Fibroblast of mammary gland (primary cell): ENCODE data around the gene CYP2S1.
A peak's percentile ranks its signal among the peaks of the same experiment; 100 is the strongest.

ENCODE experiments used
- DNase-seq: peaks from one replicate; pipeline ENCODE4 v3.0.0-alpha.2; 2010; ENCODE audit warnings: low read depth
- H3K4me3 ChIP-seq: 2 replicates; pipeline ENCODE4 v1.5.1; 2011; ENCODE audit warnings: low read depth, mild to moderate bottlenecking, low read length, moderate library complexity; ENCODE audit not compliant: control insufficient read depth
- CTCF ChIP-seq: conservative IDR thresholded peaks from 2 replicates; pipeline ENCODE4 v1.5.1; 2011; ENCODE audit warnings: low read depth, low read length, inconsistent platforms; ENCODE audit not compliant: control insufficient read depth, insufficient read depth

Gene CYP2S1

GRCh38 chr19:41186971-41187883, 5.8 kb upstream of the CYP2S1 start:
- TF ChIP-seq CTCF, result no peak
- DNase-seq, result no peak
- H3K4me3 ChIP-seq, result no peak overlapping the region

- no peak for TF ChIP-seq CTCF
- no peak for DNase-seq
- no peak overlapping the region for H3K4me3 ChIP-seq
These were observed 5.1 kb upstream of the CYP2S1 start for GRCh38 chr19:41187884-41188279.

GRCh38 chr19:41189425-41190065, 3.5 kb upstream of the CYP2S1 start:
- DNase-seq, result no peak
- H3K4me3 ChIP-seq, result no peak overlapping the region
- TF ChIP-seq CTCF, result no peak

GRCh38 chr19:41193430-41194156, 574 bp downstream of the CYP2S1 start:
- DNase-seq, result no peak
- TF ChIP-seq CTCF, result no peak
- H3K4me3 ChIP-seq, result no peak overlapping the region

GRCh38 chr19:41194157-41194552, 1.1 kb downstream of the CYP2S1 start:
- TF ChIP-seq CTCF, result no peak
- H3K4me3 ChIP-seq, result no peak overlapping the region
- DNase-seq, result no peak

GRCh38 chr19:41195675-41196497, 2.9 kb downstream of the CYP2S1 start:
- no peak for TF ChIP-seq CTCF
- peak; percentile 49 for DNase-seq
- H3K4me3 ChIP-seq, result no peak overlapping the region
